H1 (cell line): ENCODE data around the gene ETNK1. TPM values are rescaled to one million over a fixed set of nuclear protein-coding genes. Genes with fewer than 3 reads are reported as not detected.

Source experiments
- CTCF ChIA-PET: fragments of 300-600 bp; sonication (Branson Sonifier 250); formaldehyde crosslinking; loops from one replicate; lab custom pipeline; 2021; ENCODE audit not compliant: partially characterized antibody; lab: Charles Lee
- POLR2A ChIA-PET: fragments of 300-600 bp; sonication (Branson Sonifier 250); formaldehyde crosslinking; loops from one replicate; lab custom pipeline; 2021; ENCODE audit warnings: inconsistent platforms; ENCODE audit not compliant: partially characterized antibody; lab: Charles Lee
- DNase-seq, 2 experiments: peaks; one replicate each; pipeline versions ENCODE4 v3.0.0 to v3.0.0-alpha.2; 2010 to 2022; ENCODE audit warnings: low spot score in 2 of 2, low read depth in 1 of 2, mixed read lengths in 1 of 2
- FAIRE-seq: peaks from 2 replicates; lab custom pipeline; 2011; peaks lifted over from hg19 to GRCh38; lab: Jason Lieb, UNC
- H2AFZ ChIP-seq: 2 replicates; pipeline ENCODE4 v1.8.1; 2012; ENCODE audit warnings: low read length, inconsistent platforms
- H2AK5ac ChIP-seq: 2 replicates; pipeline ENCODE4 v1.6.1; 2013; ENCODE audit warnings: low read depth, low read length
- H2BK120ac ChIP-seq: replicated peaks from 2 replicates; pipeline ENCODE3; 2013; ENCODE audit warnings: low read depth, low read length, inconsistent platforms
- H2BK12ac ChIP-seq: 2 replicates; pipeline ENCODE4 v1.6.1; 2013; ENCODE audit warnings: low read depth, low read length
- H2BK15ac ChIP-seq: 2 replicates; pipeline ENCODE4 v1.6.1; 2013; ENCODE audit warnings: low read length
- H2BK20ac ChIP-seq: 2 replicates; pipeline ENCODE4 v1.6.1; 2013; ENCODE audit warnings: low read length
- H2BK5ac ChIP-seq: 2 replicates; pipeline ENCODE4 v1.6.1; 2013; ENCODE audit warnings: low read depth, low read length
- H3K14ac ChIP-seq: 2 replicates; pipeline ENCODE4 v1.6.1; 2013; ENCODE audit warnings: inconsistent platforms; ENCODE audit not compliant: insufficient read length
- H3K18ac ChIP-seq: 2 replicates; pipeline ENCODE4 v1.6.1; 2013; ENCODE audit warnings: low read length; ENCODE audit errors: extremely low read depth
- H3K23ac ChIP-seq: 2 replicates; pipeline ENCODE4 v1.6.1; 2013; ENCODE audit warnings: inconsistent platforms; ENCODE audit not compliant: insufficient read length
- H3K23me2 ChIP-seq: 2 replicates; pipeline ENCODE4 v1.6.1; 2013; ENCODE audit warnings: low read depth, low read length
- H3K27ac ChIP-seq: 2 replicates; pipeline ENCODE4 v1.6.1; 2011; ENCODE audit warnings: low read depth, low read length, inconsistent platforms
- H3K27me3 ChIP-seq, 4 experiments: replicated peaks in 1 of 4; 1 replicate in 1 of 4; 2 replicates in 3 of 4; pipeline versions ENCODE4 v1.6.1 to v1.8.1; 2011 to 2013; ENCODE audit warnings: low read length in 3 of 4, mild to moderate bottlenecking in 3 of 4, inconsistent platforms in 2 of 4, mixed read lengths in 2 of 4, moderate library complexity in 1 of 4; ENCODE audit not compliant: control insufficient read depth in 3 of 4, insufficient read depth in 3 of 4; ENCODE audit errors: extremely low read depth in 1 of 4
- H3K36me3 ChIP-seq, 4 experiments: 2 replicates each; pipeline versions ENCODE4 v1.6.1 to v1.8.1; 2011 to 2013; ENCODE audit warnings: mild to moderate bottlenecking in 4 of 4, low read length in 3 of 4, moderate library complexity in 2 of 4, control low read depth in 1 of 4, inconsistent platforms in 1 of 4; ENCODE audit not compliant: insufficient read depth in 4 of 4, control insufficient read depth in 2 of 4
- H3K4ac ChIP-seq: replicated peaks from 2 replicates; pipeline ENCODE3; 2013; ENCODE audit warnings: low read length, low read depth, mixed read lengths, inconsistent platforms; ENCODE audit not compliant: insufficient read length
- H3K4me1 ChIP-seq, 4 experiments: replicated peaks in 1 of 4; 1 replicate in 1 of 4; 2 replicates in 3 of 4; pipeline versions ENCODE4 v1.6.1 to v1.8.1; 2011 to 2013; ENCODE audit warnings: low read length in 3 of 4, inconsistent platforms in 2 of 4, mixed read lengths in 1 of 4; ENCODE audit not compliant: insufficient read depth in 4 of 4, control insufficient read depth in 3 of 4
- H3K4me2 ChIP-seq, 2 experiments: 2 replicates each; pipeline versions ENCODE4 v1.6.1 to v1.8.1; 2011 to 2013; ENCODE audit warnings: low read depth in 2 of 2, low read length in 2 of 2, control low read depth in 1 of 2, inconsistent platforms in 1 of 2, mild to moderate bottlenecking in 1 of 2; ENCODE audit not compliant: insufficient read depth in 1 of 2
- H3K4me3 ChIP-seq, 4 experiments: fragments of 200-600, 300-600 bp in 1 of 4; sonication (generic), shearing (Covaris generic), sonication (Bioruptor Twin) in 1 of 4; 2 replicates each; pipeline versions ENCODE4 v1.5.1 to v1.8.1; 2011 to 2016; ENCODE audit warnings: low read length in 4 of 4, low read depth in 3 of 4, control low read depth in 2 of 4, inconsistent platforms in 2 of 4, mild to moderate bottlenecking in 2 of 4, mixed read lengths in 1 of 4, moderate library complexity in 1 of 4; ENCODE audit not compliant: insufficient read depth in 2 of 4; ENCODE audit errors: extremely low read depth in 1 of 4
- H3K56ac ChIP-seq: replicated peaks from 2 replicates; pipeline ENCODE3; 2013; ENCODE audit warnings: low read depth, mild to moderate bottlenecking, mixed read lengths, low read length, inconsistent platforms; ENCODE audit not compliant: insufficient read length
- H3K79me1 ChIP-seq: 2 replicates; pipeline ENCODE4 v1.6.1; 2013; ENCODE audit warnings: low read depth, low read length, control low read depth
- H3K79me2 ChIP-seq, 2 experiments: 2 replicates each; pipeline versions ENCODE4 v1.6.1 to v1.8.1; 2012 to 2013; ENCODE audit warnings: low read length in 2 of 2, mild to moderate bottlenecking in 2 of 2, inconsistent platforms in 1 of 2; ENCODE audit not compliant: insufficient read depth in 2 of 2, control insufficient read depth in 1 of 2
- H3K9ac ChIP-seq, 4 experiments: replicated peaks in 1 of 4; 1 replicate in 1 of 4; 2 replicates in 3 of 4; pipeline versions ENCODE4 v1.6.1 to v1.8.1; 2011 to 2013; ENCODE audit warnings: low read depth in 3 of 4, low read length in 3 of 4, control low read depth in 2 of 4, mild to moderate bottlenecking in 2 of 4, moderate library complexity in 2 of 4, inconsistent platforms in 1 of 4; ENCODE audit errors: extremely low read depth in 1 of 4
- H3K9me3 ChIP-seq, 2 experiments: 2 replicates each; pipeline versions ENCODE4 v1.6.1 to v1.8.1; 2012 to 2013; ENCODE audit warnings: mild to moderate bottlenecking in 2 of 2, moderate library complexity in 2 of 2, control low read depth in 1 of 2, inconsistent platforms in 1 of 2, low read depth in 1 of 2, low read length in 1 of 2, mixed read lengths in 1 of 2; ENCODE audit not compliant: insufficient read depth in 2 of 2
- H4K20me1 ChIP-seq, 2 experiments: replicated peaks in 1 of 2; 2 replicates each; pipeline versions ENCODE3 to v1.8.1; 2011 to 2013; ENCODE audit warnings: inconsistent platforms in 2 of 2, low read length in 2 of 2, mild to moderate bottlenecking in 1 of 2; ENCODE audit not compliant: insufficient read depth in 2 of 2, control insufficient read depth in 1 of 2
- H4K5ac ChIP-seq: 2 replicates; pipeline ENCODE4 v1.6.1; 2013; ENCODE audit warnings: low read length, low read depth, mixed read lengths, inconsistent platforms; ENCODE audit not compliant: insufficient read length
- H4K8ac ChIP-seq: 2 replicates; pipeline ENCODE4 v1.8.0; 2013; ENCODE audit warnings: mild to moderate bottlenecking, moderate library complexity, low read length, inconsistent platforms; ENCODE audit not compliant: insufficient read depth; ENCODE audit errors: extremely low read depth
- H4K91ac ChIP-seq: replicated peaks from 2 replicates; pipeline ENCODE3; 2013; ENCODE audit warnings: low read length, mixed read lengths, inconsistent platforms; ENCODE audit not compliant: insufficient read length
- CEBPB ChIP-seq: IDR thresholded peaks from 2 replicates; pipeline ENCODE4 v1.6.1; 2012; ENCODE audit warnings: low read depth, low read length
- CHD2 ChIP-seq: IDR thresholded peaks from 2 replicates; pipeline ENCODE4 v1.6.1; 2012; ENCODE audit warnings: low read length, improper control_type of control experiment
- E2F6 ChIP-seq: IDR thresholded peaks from 2 replicates; pipeline ENCODE4 v1.6.1; 2012; ENCODE audit warnings: inconsistent platforms
- NRF1 ChIP-seq: IDR thresholded peaks from 2 replicates; pipeline ENCODE4 v1.6.1; 2011; ENCODE audit warnings: mild to moderate bottlenecking, low read depth, low read length, improper control_type of control experiment
- POLR2A ChIP-seq, 2 experiments: IDR thresholded peaks; 1 replicate in 1 of 2; 2 replicates in 1 of 2; pipeline ENCODE4 v1.6.1; 2011; ENCODE audit warnings: low read depth in 2 of 2, low read length in 2 of 2, mild to moderate bottlenecking in 2 of 2; ENCODE audit errors: control extremely low read depth in 1 of 2
- TCF12 ChIP-seq: IDR thresholded peaks from 2 replicates; pipeline ENCODE4 v1.6.1; 2011; ENCODE audit warnings: low read depth, mild to moderate bottlenecking, low read length
- WGBS, 2 experiments: shearing (Covaris generic) in 1 of 2; methylation state at CpG; one replicate each; pipeline versions ENCODE4 v1.1.6 to v1.1.7; 2013 to 2015; ENCODE audit warnings: low lambda C conversion rate in 2 of 2, mixed read lengths in 2 of 2, inconsistent platforms in 1 of 2, low coverage in 1 of 2, missing lambda C conversion rate in 1 of 2; ENCODE audit not compliant: insufficient replicate concordance in 2 of 2, insufficient coverage in 1 of 2, insufficient read length in 1 of 2; ENCODE audit errors: extremely low coverage in 1 of 2, missing lambda C conversion rate in 1 of 2; 5-methylcytosine and 5-hydroxymethylcytosine counted together
- polyA plus RNA-seq, 7 experiments: library from polyadenylated mRNA; depleted of rRNA in 3 of 7; stranded (reverse) in 5 of 7; unstranded in 2 of 7; fragments of >200 nt in 5 of 7; fragments of 200-250 nt in 2 of 7; gene quantifications; 1 replicate in 5 of 7; 2 replicates in 1 of 7; 4 replicates in 1 of 7; pipeline versions ENCODE4 v1.2.1 to v1.2.3, GENCODE V29; 2011 to 2013; ENCODE audit warnings: missing spikeins in 2 of 7, mixed read lengths in 2 of 7
- total RNA-seq: library from RNA; stranded (reverse); fragmentation: NEBNext Ultra II Directional; extraction: Animal tissue kit (Norgen Biotek cat#: 25700); gene quantifications from 2 replicates; pipeline ENCODE4 v1.2.1, GENCODE V29; 2021

Gene ETNK1
- total and polyA plus RNA-seq, 2 of the 8 experiments (the other 6 are each of a cell fraction or from before 2014, with no cell fraction given): 11.6 to 82.7 TPM

DNA sequence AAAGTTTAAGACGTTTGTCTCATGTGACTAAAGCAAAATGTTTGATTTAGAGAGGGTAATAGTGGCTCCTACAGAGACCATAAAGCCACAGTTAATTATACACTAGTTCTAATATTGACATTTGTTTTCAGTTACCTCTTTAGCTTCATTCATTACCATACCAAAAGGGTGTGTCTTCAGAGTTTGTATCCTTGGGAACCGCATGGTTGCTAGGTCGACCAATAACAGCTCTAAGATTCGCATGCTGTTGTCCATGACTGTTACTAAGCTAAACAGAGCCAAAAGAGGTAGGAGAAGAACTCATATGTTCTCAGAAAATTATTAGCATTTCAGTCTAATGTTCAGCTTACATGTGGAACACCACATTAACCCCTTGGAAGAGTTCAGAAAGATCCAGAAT, 36.2 kb upstream of the ETNK1 start:
- H3K4me1 ChIP-seq: no peaks in the 10 kb centered on the region
- H3K9me3 ChIP-seq: no peaks in the 10 kb centered on the region
- H3K27ac ChIP-seq: no peak overlapping the region
- no peaks in the 10 kb centered on the region for H4K20me1 ChIP-seq
- FAIRE-seq: no peak
- H4K8ac ChIP-seq: no peak overlapping the region
- no peak overlapping the region for H2BK12ac ChIP-seq
- no peak overlapping the region for H2BK120ac ChIP-seq
- H3K4me3 ChIP-seq: no peak overlapping the region
- no peak overlapping the region for H3K14ac ChIP-seq
- no peak overlapping the region for H2BK5ac ChIP-seq
- H3K9ac ChIP-seq: no peak overlapping the region
- WGBS, 2 experiments: 85% methylated on average over 4 of the region's 4 CpGs; no CpG with 5 or more reads in 1 of the 2 experiments
- POLR2A ChIA-PET: no interaction called here
- H3K4ac ChIP-seq: no peak overlapping the region
- no peaks in the 10 kb centered on the region for H3K79me1 ChIP-seq
- H4K5ac ChIP-seq: no peak overlapping the region
- no peaks in the 10 kb centered on the region for H3K79me2 ChIP-seq
- H3K27me3 ChIP-seq: no peaks in the 10 kb centered on the region
- no peak overlapping the region for H3K18ac ChIP-seq
- no peaks in the 10 kb centered on the region for H3K23me2 ChIP-seq
- H3K23ac ChIP-seq: no peak overlapping the region
- CTCF ChIA-PET: no interaction called here
- no peak overlapping the region for H2AFZ ChIP-seq
- TF ChIP-seq NRF1 (no peak), CHD2 (no peak), POLR2A (IDR thresholded peaks at IDR 0.05; ENCODE audit: control extremely low read depth in 1 of 2, low read depth in 2 of 2, low read length in 2 of 2) (no peak), E2F6 (no peak), TCF12 (no peak), CEBPB (no peak)
- no peak overlapping the region for H2AK5ac ChIP-seq
- no peak overlapping the region for H3K4me2 ChIP-seq
- H4K91ac ChIP-seq: no peak overlapping the region
- no peak overlapping the region for H2BK15ac ChIP-seq
- no peak overlapping the region for H3K56ac ChIP-seq
- no peak overlapping the region for H2BK20ac ChIP-seq
- no peak for DNase-seq
- H3K36me3 ChIP-seq: no peaks in the 10 kb centered on the region
